Ureter (tissue), 1 donor: Measurements from ENCODE around the gene GPR84. TPM values are rescaled to one million over a fixed set of nuclear protein-coding genes. Genes with fewer than 3 reads are reported as not detected.
A peak's percentile ranks its signal among the peaks of the same experiment; 100 is the strongest.

ENCODE experiments used
- DNase-seq: peaks from one replicate; pipeline ENCODE4 v3.0.0-alpha.2; 2020; ENCODE audit warnings: low spot score
- total RNA-seq: library from RNA; stranded (reverse); gene quantifications from one replicate; pipeline ENCODE4 v1.2.4, GENCODE V29; 2023
- donor health status: DM: yes; HTN: yes; CAD: no.

Gene GPR84
- total RNA-seq, 1 donor from 2014 or later: 0.34 TPM

DNA sequence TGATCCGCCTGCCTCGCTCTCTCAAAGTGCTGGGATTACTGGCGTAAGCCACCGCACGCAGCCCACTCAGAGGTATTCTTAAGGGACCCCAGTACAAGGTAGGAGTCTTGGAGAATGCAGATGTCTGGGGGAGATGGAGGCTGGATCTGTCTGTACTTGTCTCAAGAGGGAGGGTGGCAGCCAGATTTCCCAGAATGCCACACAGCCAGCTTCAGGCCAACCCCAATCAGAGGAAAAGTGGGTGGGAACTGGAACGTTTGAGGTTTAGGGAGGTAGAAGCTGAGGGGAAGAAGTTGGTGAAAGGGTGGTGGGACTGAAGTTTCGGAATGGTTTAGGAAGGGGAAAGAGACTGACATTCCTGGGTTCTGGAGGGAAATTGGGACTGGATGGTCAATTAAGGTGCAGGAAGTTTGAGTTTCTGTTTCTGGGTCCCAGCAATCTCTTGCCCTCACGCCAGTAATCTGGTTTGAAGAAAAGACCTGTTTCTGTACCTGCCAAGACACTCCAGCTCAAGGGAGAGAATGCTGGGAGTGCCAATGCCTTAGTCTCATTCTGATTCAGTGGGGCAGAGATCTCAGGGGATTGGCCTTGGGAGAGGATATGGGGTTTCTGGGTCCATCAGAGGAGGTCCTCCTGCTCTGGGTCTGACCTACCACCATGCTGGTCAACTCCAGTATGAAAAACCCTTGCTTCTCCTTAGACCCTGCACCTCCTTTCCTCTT is 28.4 kb upstream of the GPR84 start:
- no peak for DNase-seq

- peak; percentile 78 for DNase-seq
These were observed 26.6 kb upstream of the GPR84 start for GRCh38 chr12:54390668-54391551.

DNA sequence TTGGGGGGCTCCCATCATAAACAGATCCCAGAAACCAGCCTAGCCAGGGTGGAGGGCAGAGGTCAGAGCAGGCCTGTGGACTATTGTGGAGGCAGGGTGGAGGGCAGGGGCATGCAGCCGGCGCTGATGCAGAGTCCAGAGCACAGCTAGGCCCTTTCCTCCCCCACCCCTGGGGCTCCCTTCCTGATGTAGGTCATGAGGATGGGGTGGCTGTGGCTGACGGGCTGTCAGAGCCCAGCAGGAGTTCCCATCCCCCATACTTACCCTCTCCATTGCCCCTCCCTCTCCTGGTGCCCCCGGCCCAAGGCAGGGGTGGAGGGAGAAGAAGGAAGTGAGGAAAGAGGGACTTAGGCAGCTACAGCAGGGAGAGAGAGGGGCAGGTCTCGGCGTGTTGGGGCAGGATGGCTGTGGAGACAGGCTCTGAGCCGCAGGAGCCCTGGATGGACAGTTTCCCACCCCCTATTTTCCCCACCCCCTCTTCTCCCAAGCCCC is 25.9 kb upstream of the GPR84 start:
- peak; percentile 77 for DNase-seq

DNA sequence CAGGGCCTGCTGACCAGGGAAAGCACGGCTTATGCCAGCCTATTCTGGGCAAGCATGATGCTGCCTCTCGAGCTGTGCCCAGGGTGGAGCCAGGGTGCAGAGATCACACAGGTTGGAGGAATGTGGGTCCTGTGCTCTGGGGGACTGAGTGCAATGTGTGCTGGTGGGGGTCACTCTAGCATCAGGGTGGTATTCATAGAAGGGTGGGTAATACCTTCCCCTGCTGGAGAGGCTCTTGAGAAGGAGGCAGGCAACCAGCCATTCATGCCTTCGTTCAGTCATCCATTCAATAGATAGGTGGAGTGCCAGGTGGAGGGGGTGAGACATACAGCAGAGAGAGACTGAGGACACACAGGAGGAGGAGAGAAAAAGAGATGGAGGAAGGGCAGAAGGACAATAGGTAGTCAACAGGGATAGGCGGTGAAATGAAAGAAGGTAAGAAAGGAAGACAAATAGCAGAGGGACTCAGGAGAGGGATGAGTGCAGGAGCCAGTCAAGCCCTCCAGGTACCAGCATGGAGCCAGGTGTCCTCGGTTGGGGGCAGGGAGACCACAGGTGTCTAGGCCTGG is 25.4 kb upstream of the GPR84 start:
- DNase-seq: no peak

DNA sequence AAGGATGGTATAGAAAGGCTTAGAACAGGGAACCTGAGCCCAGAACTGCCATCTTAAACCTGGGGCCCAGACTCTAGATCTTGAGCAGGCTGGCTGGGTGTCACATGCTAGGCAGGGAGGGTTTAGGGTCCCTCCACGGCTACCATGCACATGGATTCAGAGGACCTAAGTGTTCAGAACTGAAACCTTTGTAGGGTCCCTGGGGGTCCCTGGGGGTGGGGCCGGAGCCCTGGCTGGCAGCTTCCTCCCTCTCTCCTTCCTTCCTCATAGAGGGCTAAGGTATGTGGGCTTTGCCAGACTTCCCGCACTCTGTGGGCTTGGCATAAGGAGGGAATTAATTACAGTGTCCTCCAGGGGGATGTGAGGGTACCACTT is 24.8 kb upstream of the GPR84 start:
- no peak for DNase-seq

DNA sequence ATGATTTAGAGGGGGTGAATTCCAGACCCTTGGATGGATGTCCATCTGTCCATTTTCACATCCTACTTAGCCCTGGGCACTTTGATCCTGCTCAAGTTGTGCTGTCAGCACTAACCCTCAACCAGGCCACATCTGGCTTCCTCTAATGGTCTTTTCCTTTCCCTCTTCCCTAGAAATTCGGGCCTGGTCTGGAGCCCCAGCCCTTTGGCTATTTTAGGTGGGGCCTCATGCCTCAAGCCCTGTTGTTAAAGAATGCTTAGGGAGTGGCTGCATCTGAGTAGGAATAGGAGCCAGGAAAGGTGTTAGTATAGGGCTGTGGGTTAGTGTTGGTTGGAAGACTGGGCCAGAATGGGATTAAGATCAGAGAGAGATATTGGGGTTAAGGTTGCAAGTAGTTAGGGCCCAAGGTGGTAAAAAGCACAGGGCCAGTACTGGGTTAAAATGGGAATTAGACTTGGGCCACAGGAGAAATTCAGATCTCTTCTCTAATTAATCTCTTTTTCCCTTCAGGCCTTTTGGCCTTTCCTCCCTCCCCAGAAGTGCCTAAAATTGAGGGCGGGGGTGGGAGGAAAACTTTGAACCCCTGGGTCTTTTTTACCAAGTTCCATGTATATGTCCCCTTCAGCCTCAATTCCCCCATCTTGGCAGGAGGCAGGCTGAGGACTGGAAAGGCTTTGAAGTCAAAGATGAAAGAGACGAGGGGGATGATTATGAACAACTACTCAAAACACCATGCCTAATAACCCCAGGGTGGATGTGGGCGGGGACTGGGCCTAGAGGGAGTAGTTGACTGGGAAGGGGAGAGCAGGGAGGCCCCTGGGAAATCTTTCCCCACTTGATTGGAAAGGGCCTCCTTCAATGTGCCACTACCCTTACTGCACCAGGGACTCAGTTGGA is 24.2 kb upstream of the GPR84 start:
- no peak for DNase-seq

- no peak for DNase-seq
These were observed 22.8 kb upstream of the GPR84 start for GRCh38 chr12:54387114-54387467.

- no peak for DNase-seq
These were observed 22.3 kb upstream of the GPR84 start for GRCh38 chr12:54386403-54387113.

DNA sequence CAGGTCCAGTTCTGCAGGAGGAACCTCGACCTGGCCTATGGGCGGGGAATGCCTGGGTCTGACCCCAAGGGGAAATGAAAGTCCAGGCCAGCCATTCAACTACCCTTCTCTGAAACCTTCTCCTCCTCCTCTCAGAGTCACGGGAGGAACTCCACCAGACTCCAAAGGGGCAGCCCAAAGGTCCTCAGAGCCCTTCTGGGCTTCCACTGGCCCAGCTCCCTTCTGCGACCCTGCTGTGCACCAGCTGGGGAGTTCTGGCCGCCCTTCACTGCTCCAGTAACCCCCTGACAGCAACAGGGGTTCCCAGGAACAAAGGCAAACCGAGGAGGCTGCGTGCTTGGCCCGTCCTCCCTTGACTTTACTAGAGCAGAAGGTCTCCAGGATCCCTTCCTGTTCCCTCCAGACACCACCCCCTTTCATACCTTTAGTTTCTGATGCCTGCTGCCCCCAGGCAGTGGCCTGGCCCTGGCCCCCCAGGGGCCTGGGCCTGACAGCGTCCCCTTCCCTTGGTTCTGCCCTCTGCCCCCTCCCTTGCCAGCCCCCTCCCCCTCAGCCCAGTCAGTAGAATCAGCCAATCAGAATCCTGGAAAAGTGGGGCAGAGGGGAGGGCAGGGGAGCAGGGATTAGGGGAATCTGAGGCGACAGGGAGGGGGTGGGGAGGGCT is 21.1 kb upstream of the GPR84 start:
- no peak for DNase-seq

- no peak for DNase-seq
These were observed 20.3 kb upstream of the GPR84 start, which contains the start of gene ZNF385A for GRCh38 chr12:54384591-54385041. Gene ZNF385A (minus strand): TSS chr12:54384733. CDS start chr12:54384514, 219 bp downstream.

DNA sequence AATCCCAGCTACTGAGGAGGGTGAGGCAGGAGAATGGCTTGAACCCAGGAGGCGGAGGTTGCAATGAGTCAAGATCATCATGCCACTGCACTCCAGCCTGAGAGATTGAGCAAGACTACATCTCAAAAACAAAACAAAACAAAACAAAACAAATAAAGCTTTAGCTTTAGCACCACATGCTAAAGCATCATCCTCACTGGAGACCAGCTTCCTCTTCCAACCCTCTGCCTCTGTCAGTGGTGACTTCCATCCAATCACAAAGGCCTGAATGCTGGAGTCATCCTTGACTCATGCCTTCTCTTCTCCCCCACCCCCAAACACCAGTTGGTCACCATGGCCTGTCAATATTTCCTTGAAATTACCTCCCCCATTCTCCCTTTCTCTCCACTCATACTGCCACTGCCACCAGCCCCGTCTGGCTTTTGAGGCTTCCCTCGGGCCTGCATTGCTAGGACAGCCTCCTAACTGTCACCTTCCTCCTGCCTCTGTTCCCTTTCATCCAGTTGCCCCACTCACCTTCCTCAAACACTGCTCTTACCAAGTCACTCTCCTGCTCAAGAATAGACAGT is 18.8 kb upstream of the GPR84 start:
- DNase-seq: no peak

- no peak for DNase-seq
These were observed 16.9 kb upstream of the GPR84 start for GRCh38 chr12:54381136-54381535.

GRCh38 chr12:54379398-54380201 is 15.3 kb upstream of the GPR84 start:
- peak; percentile 86 for DNase-seq

GRCh38 chr12:54378796-54379397 is 14.6 kb upstream of the GPR84 start:
- DNase-seq: peak; percentile 59

DNA sequence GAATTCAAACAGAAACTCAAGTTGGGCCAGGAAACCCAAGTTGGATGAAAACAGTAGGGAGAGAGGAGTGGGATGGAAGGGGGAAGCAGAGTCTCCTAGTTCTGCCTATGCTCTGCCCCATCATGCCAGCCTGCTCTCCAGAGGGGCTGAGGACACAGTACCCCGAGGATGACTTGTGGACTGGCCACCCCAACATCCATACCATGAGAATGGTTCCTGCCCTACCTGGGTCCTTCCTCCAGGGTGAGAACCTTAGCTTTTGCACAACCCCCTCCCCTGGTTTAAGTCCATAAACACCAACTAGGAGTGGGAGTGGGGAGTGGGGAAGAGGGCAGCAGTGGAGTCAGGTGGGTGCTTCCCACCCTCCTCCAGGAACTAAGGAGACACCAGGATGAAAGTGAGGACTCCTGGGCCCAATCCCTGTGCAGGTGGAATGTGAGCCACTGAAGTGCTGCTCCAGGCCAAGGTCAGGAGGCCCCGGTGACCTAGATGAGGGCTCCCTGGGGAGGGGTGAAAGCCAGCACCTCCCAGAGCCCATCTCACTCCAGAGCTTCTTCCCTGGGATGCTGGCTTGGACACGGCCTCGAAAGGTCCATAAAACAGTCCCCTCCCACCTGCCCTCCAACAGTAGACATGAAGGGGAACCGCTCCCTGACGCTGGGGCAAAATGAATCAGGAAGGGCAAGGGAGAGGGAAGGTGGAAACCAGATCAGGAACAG is 13.7 kb upstream of the GPR84 start:
- DNase-seq: no peak

GRCh38 chr12:54377007-54377406 is 12.7 kb upstream of the GPR84 start:
- DNase-seq: no peak

- DNase-seq: no peak
These were observed 12.3 kb upstream of the GPR84 start for GRCh38 chr12:54376596-54376995.

- DNase-seq: no peak
These were observed 10.9 kb upstream of the GPR84 start for GRCh38 chr12:54375259-54375579.
